ENCODE data around the gene STX5. TPM values are rescaled to one million over a fixed set of nuclear protein-coding genes. Genes with fewer than 3 reads are reported as not detected.

The STX5 gene
- total RNA-seq, 1 experiment from 2014 or later = 30.0 TPM

- Histone ChIP-seq H3K27ac (ENCODE audit: low read length) (no peak overlapping the region), H3K9me2 (replicated peaks; ENCODE audit: insufficient read depth, low read length) (no peaks in the 10 kb centered on the region), H3K79me2 (ENCODE audit: low read length) (peaks cover 7% of the 10 kb centered on the region), H3K4me1 (ENCODE audit: low read length) (no peaks in the 10 kb centered on the region), H3K9ac (ENCODE audit: low read length) (no peak overlapping the region), H3K4me3 (ENCODE audit: low read length) (no peak overlapping the region), H3K36me3 (ENCODE audit: insufficient read depth, low read length) (peaks cover 10% of the 10 kb centered on the region; the same call in 1 of the 2 replicates), H2AFZ (ENCODE audit: low read length) (no peak overlapping the region), H3K4me2 (ENCODE audit: low read depth, low read length, poor library complexity, severe bottlenecking) (no peak overlapping the region), H3K27me3 (ENCODE audit: low read length) (no peaks in the 10 kb centered on the region), H4K20me1 (ENCODE audit: insufficient read depth, low read depth, low read length) (no peaks in the 10 kb centered on the region), H3K9me3 (ENCODE audit: low read length) (no peaks in the 10 kb centered on the region)
- no peak for DNase-seq
These were observed 8.2 kb downstream of the STX5 start for GRCh38 chr11:62823677-62824076.

GRCh38 chr11:62817129-62817528 is 14.7 kb downstream of the STX5 start:
- no peak overlapping the region for H3K27ac ChIP-seq (ENCODE audit: low read length)
- no peaks in the 10 kb centered on the region for H3K4me1 ChIP-seq (ENCODE audit: low read length)
- H3K4me2 ChIP-seq (ENCODE audit: low read depth, low read length, poor library complexity, severe bottlenecking) = no peak overlapping the region

GRCh38 chr11:62816557-62816956 is 15.3 kb downstream of the STX5 start:
- Histone ChIP-seq H3K36me3 (ENCODE audit: insufficient read depth, low read length) (no peaks in the 10 kb centered on the region), H3K9me3 (ENCODE audit: low read length) (no peaks in the 10 kb centered on the region), H3K9ac (ENCODE audit: low read length) (no peak overlapping the region), H3K9me2 (replicated peaks; ENCODE audit: insufficient read depth, low read length) (no peaks in the 10 kb centered on the region), H2AFZ (ENCODE audit: low read length) (no peak overlapping the region), H3K4me3 (ENCODE audit: low read length) (no peak overlapping the region), H3K4me2 (ENCODE audit: low read depth, low read length, poor library complexity, severe bottlenecking) (no peak overlapping the region), H3K4me1 (ENCODE audit: low read length) (no peaks in the 10 kb centered on the region), H4K20me1 (ENCODE audit: insufficient read depth, low read depth, low read length) (no peaks in the 10 kb centered on the region), H3K27ac (ENCODE audit: low read length) (no peak overlapping the region), H3K79me2 (ENCODE audit: low read length) (no peaks in the 10 kb centered on the region), H3K27me3 (ENCODE audit: low read length) (no peaks in the 10 kb centered on the region)
- DNase-seq = no peak

More at GRCh38 chr11:62817129-62817528, 14.7 kb downstream of the STX5 start:
- Histone ChIP-seq H3K9ac (ENCODE audit: low read length) (no peak overlapping the region), H3K36me3 (ENCODE audit: insufficient read depth, low read length) (no peaks in the 10 kb centered on the region), H3K9me2 (replicated peaks; ENCODE audit: insufficient read depth, low read length) (no peaks in the 10 kb centered on the region), H4K20me1 (ENCODE audit: insufficient read depth, low read depth, low read length) (no peaks in the 10 kb centered on the region), H3K4me3 (ENCODE audit: low read length) (no peak overlapping the region), H2AFZ (ENCODE audit: low read length) (no peak overlapping the region), H3K79me2 (ENCODE audit: low read length) (no peaks in the 10 kb centered on the region), H3K9me3 (ENCODE audit: low read length) (no peaks in the 10 kb centered on the region), H3K27me3 (ENCODE audit: low read length) (no peaks in the 10 kb centered on the region)
- DNase-seq = no peak

GRCh38 chr11:62811659-62812058 is 20.2 kb downstream of the STX5 start:
- Histone ChIP-seq H2AFZ (ENCODE audit: low read length) (no peak overlapping the region), H3K27me3 (ENCODE audit: low read length) (no peaks in the 10 kb centered on the region), H3K9me3 (ENCODE audit: low read length) (no peaks in the 10 kb centered on the region), H3K27ac (ENCODE audit: low read length) (no peak overlapping the region), H4K20me1 (ENCODE audit: insufficient read depth, low read depth, low read length) (no peaks in the 10 kb centered on the region), H3K4me1 (ENCODE audit: low read length) (peaks cover 13% of the 10 kb centered on the region), H3K9ac (ENCODE audit: low read length) (no peak overlapping the region), H3K9me2 (replicated peaks; ENCODE audit: insufficient read depth, low read length) (no peaks in the 10 kb centered on the region), H3K36me3 (ENCODE audit: insufficient read depth, low read length) (no peaks in the 10 kb centered on the region), H3K4me3 (ENCODE audit: low read length) (no peak overlapping the region), H3K4me2 (ENCODE audit: low read depth, low read length, poor library complexity, severe bottlenecking) (no peak overlapping the region), H3K79me2 (ENCODE audit: low read length) (no peaks in the 10 kb centered on the region)
- no peak for DNase-seq

GRCh38 chr11:62810748-62811147 is 21.1 kb downstream of the STX5 start:
- no peaks in the 10 kb centered on the region for H3K36me3 ChIP-seq (ENCODE audit: insufficient read depth, low read length)
- H3K79me2 ChIP-seq (ENCODE audit: low read length) = no peaks in the 10 kb centered on the region
- no peak overlapping the region for H2AFZ ChIP-seq (ENCODE audit: low read length)
- H3K27ac ChIP-seq (ENCODE audit: low read length) = 0 out of 2 replicates have a peak overlapping the region, but pooled peaks have one; percentile 17
- H3K9ac ChIP-seq (ENCODE audit: low read length) = no peak overlapping the region
- no peaks in the 10 kb centered on the region for H3K27me3 ChIP-seq (ENCODE audit: low read length)
- H3K9me3 ChIP-seq (ENCODE audit: low read length) = no peaks in the 10 kb centered on the region
- no peak overlapping the region for H3K4me3 ChIP-seq (ENCODE audit: low read length)
- H3K9me2 ChIP-seq (replicated peaks; ENCODE audit: insufficient read depth, low read length) = no peaks in the 10 kb centered on the region
- no peak overlapping the region for H3K4me2 ChIP-seq (ENCODE audit: low read depth, low read length, poor library complexity, severe bottlenecking)
- no peak for DNase-seq
- H4K20me1 ChIP-seq (ENCODE audit: insufficient read depth, low read depth, low read length) = no peaks in the 10 kb centered on the region
- peaks cover 21% of the 10 kb centered on the region for H3K4me1 ChIP-seq (ENCODE audit: low read length)

GRCh38 chr11:62806611-62807121 is 25.2 kb downstream of the STX5 start:
- DNase-seq = peak; percentile 56
- 0 out of 2 replicates have a peak overlapping the region, but pooled peaks have one; percentile 6 for H2AFZ ChIP-seq (ENCODE audit: low read length)
- H3K4me3 ChIP-seq (ENCODE audit: low read length) = peak overlapping the region; percentile 95
- peak overlapping the region; percentile 82 for H3K27ac ChIP-seq (ENCODE audit: low read length)
- H3K9me2 ChIP-seq (replicated peaks; ENCODE audit: insufficient read depth, low read length) = no peaks in the 10 kb centered on the region
- peaks cover 19% of the 10 kb centered on the region for H3K79me2 ChIP-seq (ENCODE audit: low read length)
- H3K36me3 ChIP-seq (ENCODE audit: insufficient read depth, low read length) = peaks cover 17% of the 10 kb centered on the region; the same call in 1 of the 2 replicates
- H3K4me1 ChIP-seq (ENCODE audit: low read length) = peaks cover 33% of the 10 kb centered on the region
- peak overlapping the region; percentile 90 for H3K9ac ChIP-seq (ENCODE audit: low read length)
- H3K27me3 ChIP-seq (ENCODE audit: low read length) = no peaks in the 10 kb centered on the region
- peak overlapping the region; percentile 96 for H3K4me2 ChIP-seq (ENCODE audit: low read depth, low read length, poor library complexity, severe bottlenecking)
- H3K9me3 ChIP-seq (ENCODE audit: low read length) = no peaks in the 10 kb centered on the region
- peaks cover 16% of the 10 kb centered on the region for H4K20me1 ChIP-seq (ENCODE audit: insufficient read depth, low read depth, low read length)

- Histone ChIP-seq H3K4me3 (ENCODE audit: low read length) (peak overlapping the region; percentile 95), H2AFZ (ENCODE audit: low read length) (peak overlapping the region; percentile 79; the same call in 1 of the 2 replicates), H4K20me1 (ENCODE audit: insufficient read depth, low read depth, low read length) (peaks cover 16% of the 10 kb centered on the region), H3K27ac (ENCODE audit: low read length) (peak overlapping the region; percentile 82), H3K4me2 (ENCODE audit: low read depth, low read length, poor library complexity, severe bottlenecking) (peak overlapping the region; percentile 96), H3K27me3 (ENCODE audit: low read length) (no peaks in the 10 kb centered on the region), H3K9me3 (ENCODE audit: low read length) (no peaks in the 10 kb centered on the region), H3K36me3 (ENCODE audit: insufficient read depth, low read length) (peaks cover 23% of the 10 kb centered on the region; the same call in 1 of the 2 replicates), H3K79me2 (ENCODE audit: low read length) (peaks cover 19% of the 10 kb centered on the region), H3K9me2 (replicated peaks; ENCODE audit: insufficient read depth, low read length) (no peaks in the 10 kb centered on the region), H3K4me1 (ENCODE audit: low read length) (peaks cover 33% of the 10 kb centered on the region), H3K9ac (ENCODE audit: low read length) (peak overlapping the region; percentile 90)
- DNase-seq = peak; percentile 77
These were observed 25.9 kb downstream of the STX5 start for GRCh38 chr11:62805961-62806441.

- DNase-seq = peak; percentile 98
- Histone ChIP-seq H3K36me3 (ENCODE audit: insufficient read depth, low read length) (peaks cover 23% of the 10 kb centered on the region; the same call in 1 of the 2 replicates), H3K79me2 (ENCODE audit: low read length) (peaks cover 19% of the 10 kb centered on the region), H3K9ac (ENCODE audit: low read length) (peak within 1 kb of the TSS; percentile 90), H3K9me3 (ENCODE audit: low read length) (no peaks in the 10 kb centered on the region), H3K4me2 (ENCODE audit: low read depth, low read length, poor library complexity, severe bottlenecking) (peak within 1 kb of the TSS; percentile 96), H3K27ac (ENCODE audit: low read length) (peak within 1 kb of the TSS; percentile 82), H2AFZ (ENCODE audit: low read length) (peak within 1 kb of the TSS; percentile 79), H3K4me3 (ENCODE audit: low read length) (peak within 1 kb of the TSS; percentile 95), H3K27me3 (ENCODE audit: low read length) (no peaks in the 10 kb centered on the region), H3K4me1 (ENCODE audit: low read length) (peaks cover 33% of the 10 kb centered on the region), H3K9me2 (replicated peaks; ENCODE audit: insufficient read depth, low read length) (no peaks in the 10 kb centered on the region), H4K20me1 (ENCODE audit: insufficient read depth, low read depth, low read length) (peaks cover 16% of the 10 kb centered on the region)
These were observed 26.6 kb downstream of the STX5 start, which contains the start of gene NXF1 for GRCh38 chr11:62805076-62805892. Gene NXF1 (minus strand): TSS chr11:62805440. CDS start chr11:62805356, 84 bp downstream.
